NCI-H1105 (cell line): ENCODE results near the gene CCDC88A.
"Not testable (repeated sequence)": the region's sequence is repeated elsewhere in the genome, so short reads cannot be mapped to it uniquely, and the experiment has no call there.

ENCODE experiments used
- DNase-seq: peaks from one replicate; lab custom pipeline; 2025; lab: John Stamatoyannopoulos, UW

CCDC88A gene

GRCh38 chr2:55296393-55296792, 123.3 kb downstream of the CCDC88A start:
- DNase-seq = no peak

- DNase-seq = no peak
These were observed 136.6 kb downstream of the CCDC88A start for GRCh38 chr2:55283083-55283482.

- DNase-seq = peak; percentile 68
These were observed 137.3 kb downstream of the CCDC88A start for GRCh38 chr2:55282110-55282917.

GRCh38 chr2:55280851-55281546, 138.7 kb downstream of the CCDC88A start:
- DNase-seq = not testable (repeated sequence)

GRCh38 chr2:55279859-55280424, 139.7 kb downstream of the CCDC88A start:
- not testable (repeated sequence) for DNase-seq

- not testable (repeated sequence) for DNase-seq
These were observed 140.3 kb downstream of the CCDC88A start for GRCh38 chr2:55279214-55279835.

GRCh38 chr2:55277310-55277709, 142.3 kb downstream of the CCDC88A start:
- DNase-seq = no peak

GRCh38 chr2:55274346-55274745, 145.3 kb downstream of the CCDC88A start:
- DNase-seq = not testable (repeated sequence)

GRCh38 chr2:55269645-55269990, 150.0 kb downstream of the CCDC88A start:
- DNase-seq = no peak

- peak; percentile 89 for DNase-seq
These were observed 150.6 kb downstream of the CCDC88A start, which contains the start of gene MTIF2 for GRCh38 chr2:55268907-55269644. Gene MTIF2, minus strand, starts transcription at chr2:55269231. Its CDS starts 5,373 bp downstream, at chr2:55263858.

- no peak for DNase-seq
These were observed 151.3 kb downstream of the CCDC88A start for GRCh38 chr2:55268288-55268906.

GRCh38 chr2:55259586-55259985, 160.1 kb downstream of the CCDC88A start:
- DNase-seq = not testable (repeated sequence)

- DNase-seq = no peak
These were observed 166.8 kb downstream of the CCDC88A start for GRCh38 chr2:55252832-55253231.

GRCh38 chr2:55247025-55247424, 172.6 kb downstream of the CCDC88A start:
- no peak for DNase-seq

GRCh38 chr2:55245411-55245810, 174.2 kb downstream of the CCDC88A start:
- DNase-seq = no peak

- no peak for DNase-seq
These were observed 177.0 kb downstream of the CCDC88A start for GRCh38 chr2:55242617-55243016.

GRCh38 chr2:55241582-55241981, 178.1 kb downstream of the CCDC88A start:
- not testable (repeated sequence) for DNase-seq

- DNase-seq = no peak
These were observed 179.9 kb downstream of the CCDC88A start for GRCh38 chr2:55239656-55240222.
